ENCODE data around the gene ASCC2. TPM values are rescaled to one million over a fixed set of nuclear protein-coding genes. Genes with fewer than 3 reads are reported as not detected.
"Not testable (repeated sequence)": the region's sequence is repeated elsewhere in the genome, so short reads cannot be mapped to it uniquely, and the experiment has no call there.

ASCC2 gene
- total RNA-seq, 1 donor from 2014 or later: 41.7 TPM

DNA sequence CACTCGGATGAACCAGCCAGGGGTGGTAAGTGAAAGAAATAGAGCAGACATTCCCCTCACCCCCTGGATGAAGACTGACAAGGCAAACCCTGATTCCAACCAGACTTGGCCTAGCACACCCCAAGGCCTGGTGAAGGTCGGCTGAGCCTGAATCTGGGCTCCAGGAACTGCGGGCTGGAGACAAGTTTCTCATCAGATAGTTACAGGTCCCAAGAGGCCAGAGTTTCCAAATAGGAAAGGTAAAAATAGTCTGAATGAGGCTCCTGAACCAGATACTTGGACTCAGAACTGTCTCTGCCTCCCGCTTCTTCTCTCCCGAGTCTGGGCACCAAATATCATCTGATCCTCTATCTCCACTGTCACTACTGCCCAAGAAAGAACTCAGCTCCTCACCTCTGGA, 79.1 kb downstream of the ASCC2 start:
- Histone ChIP-seq H3K4me3 (ENCODE audit: low read depth, low read length) (no peak overlapping the region), H3K36me3 (ENCODE audit: control insufficient read depth, insufficient read depth, low read length) (no peaks in the 10 kb centered on the region), H3K27me3 (ENCODE audit: control insufficient read depth, insufficient read depth, low read length) (no peaks in the 10 kb centered on the region)
- no peak for DNase-seq (ENCODE audit: low read depth)
- TF ChIP-seq, protein P1, sequence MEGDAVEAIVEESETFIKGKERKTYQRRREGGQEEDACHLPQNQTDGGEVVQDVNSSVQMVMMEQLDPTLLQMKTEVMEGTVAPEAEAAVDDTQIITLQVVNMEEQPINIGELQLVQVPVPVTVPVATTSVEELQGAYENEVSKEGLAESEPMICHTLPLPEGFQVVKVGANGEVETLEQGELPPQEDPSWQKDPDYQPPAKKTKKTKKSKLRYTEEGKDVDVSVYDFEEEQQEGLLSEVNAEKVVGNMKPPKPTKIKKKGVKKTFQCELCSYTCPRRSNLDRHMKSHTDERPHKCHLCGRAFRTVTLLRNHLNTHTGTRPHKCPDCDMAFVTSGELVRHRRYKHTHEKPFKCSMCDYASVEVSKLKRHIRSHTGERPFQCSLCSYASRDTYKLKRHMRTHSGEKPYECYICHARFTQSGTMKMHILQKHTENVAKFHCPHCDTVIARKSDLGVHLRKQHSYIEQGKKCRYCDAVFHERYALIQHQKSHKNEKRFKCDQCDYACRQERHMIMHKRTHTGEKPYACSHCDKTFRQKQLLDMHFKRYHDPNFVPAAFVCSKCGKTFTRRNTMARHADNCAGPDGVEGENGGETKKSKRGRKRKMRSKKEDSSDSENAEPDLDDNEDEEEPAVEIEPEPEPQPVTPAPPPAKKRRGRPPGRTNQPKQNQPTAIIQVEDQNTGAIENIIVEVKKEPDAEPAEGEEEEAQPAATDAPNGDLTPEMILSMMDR (IDR thresholded peaks at IDR 0.05; ENCODE audit: insufficient read depth, low read length, poor library complexity, severe bottlenecking): no peak

DNA sequence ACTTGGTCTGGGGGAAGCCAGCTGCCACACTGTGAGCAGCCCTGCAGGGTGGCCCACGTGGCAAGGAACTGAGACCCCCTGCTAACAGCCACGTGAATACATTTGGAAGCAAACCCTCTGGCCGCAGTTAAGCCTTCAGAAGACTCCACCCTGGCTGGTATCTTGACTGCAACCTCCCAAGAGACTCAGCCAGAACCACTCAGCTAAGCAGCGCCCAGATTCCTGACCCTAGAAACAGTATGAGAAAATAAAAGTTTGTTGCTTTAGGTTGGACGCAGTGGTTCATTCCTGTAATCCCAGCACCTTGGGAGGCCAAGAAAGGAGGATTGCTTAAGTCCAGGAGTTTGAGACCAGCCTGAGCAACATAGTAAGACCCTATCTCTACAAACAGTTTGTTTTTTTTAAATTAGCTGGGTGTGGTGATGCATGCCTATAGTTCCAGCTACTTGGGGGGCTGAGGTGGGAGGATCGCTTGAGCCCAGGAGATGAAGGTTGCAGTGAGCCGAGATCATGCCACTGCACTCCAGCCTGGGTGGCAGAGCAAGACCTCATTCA, 79.9 kb downstream of the ASCC2 start:
- Histone ChIP-seq H3K36me3 (ENCODE audit: control insufficient read depth, insufficient read depth, low read length) (no peaks in the 10 kb centered on the region), H3K4me3 (ENCODE audit: low read depth, low read length) (no peak overlapping the region), H3K27me3 (ENCODE audit: control insufficient read depth, insufficient read depth, low read length) (no peaks in the 10 kb centered on the region)
- TF ChIP-seq, protein P1 (IDR thresholded peaks at IDR 0.05; ENCODE audit: insufficient read depth, low read length, poor library complexity, severe bottlenecking): no peak
- DNase-seq (ENCODE audit: low read depth): no peak

DNA sequence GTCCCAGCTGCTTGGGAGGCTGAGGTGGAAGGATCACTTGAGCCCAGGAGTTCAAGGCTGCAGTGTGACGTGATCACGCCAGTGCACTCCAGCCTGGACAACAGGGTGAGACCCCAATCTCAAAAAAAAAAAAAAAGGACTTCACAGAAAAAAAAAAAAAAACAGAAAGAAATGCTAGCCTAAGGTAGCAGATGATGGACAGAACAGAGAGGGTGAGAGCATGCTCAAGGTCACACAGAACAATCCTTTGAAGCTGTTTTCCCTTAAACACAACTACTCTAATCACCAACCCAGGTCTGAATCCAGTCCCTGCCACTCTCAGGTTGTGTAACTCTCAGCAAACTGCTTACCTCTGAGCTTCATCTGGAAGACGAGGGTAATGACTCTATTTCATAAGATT, 81.0 kb downstream of the ASCC2 start:
- H3K36me3 ChIP-seq (ENCODE audit: control insufficient read depth, insufficient read depth, low read length): no peaks in the 10 kb centered on the region
- H3K4me3 ChIP-seq (ENCODE audit: low read depth, low read length): no peak overlapping the region
- no peak for DNase-seq (ENCODE audit: low read depth)
- TF ChIP-seq, protein P1 (IDR thresholded peaks at IDR 0.05; ENCODE audit: insufficient read depth, low read length, poor library complexity, severe bottlenecking): no peak
- H3K27me3 ChIP-seq (ENCODE audit: control insufficient read depth, insufficient read depth, low read length): no peaks in the 10 kb centered on the region

DNA sequence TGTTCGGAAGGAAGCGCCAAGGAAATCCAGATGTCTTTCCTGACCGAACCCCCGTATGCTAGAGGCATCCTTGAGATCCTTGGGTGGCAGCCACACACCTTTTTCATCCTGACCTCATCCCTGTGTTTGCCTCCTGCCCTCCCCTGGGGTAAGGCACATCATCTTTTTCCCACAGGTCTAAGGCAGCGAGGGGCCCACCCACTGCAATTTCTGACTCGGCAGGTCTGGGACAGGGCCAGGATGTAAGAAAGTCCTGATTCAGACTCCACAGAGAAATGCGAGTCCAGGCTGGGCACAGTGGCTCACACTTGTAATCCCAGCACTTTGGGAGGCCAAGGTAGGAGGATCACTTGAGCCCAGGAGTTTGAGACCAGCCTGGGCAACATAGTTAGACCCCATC, 81.7 kb downstream of the ASCC2 start:
- Histone ChIP-seq H3K36me3 (ENCODE audit: control insufficient read depth, insufficient read depth, low read length) (no peaks in the 10 kb centered on the region), H3K27me3 (ENCODE audit: control insufficient read depth, insufficient read depth, low read length) (no peaks in the 10 kb centered on the region), H3K4me3 (ENCODE audit: low read depth, low read length) (no peak overlapping the region)
- no peak for DNase-seq (ENCODE audit: low read depth)
- TF ChIP-seq, protein P1 (IDR thresholded peaks at IDR 0.05; ENCODE audit: insufficient read depth, low read length, poor library complexity, severe bottlenecking): no peak

DNA sequence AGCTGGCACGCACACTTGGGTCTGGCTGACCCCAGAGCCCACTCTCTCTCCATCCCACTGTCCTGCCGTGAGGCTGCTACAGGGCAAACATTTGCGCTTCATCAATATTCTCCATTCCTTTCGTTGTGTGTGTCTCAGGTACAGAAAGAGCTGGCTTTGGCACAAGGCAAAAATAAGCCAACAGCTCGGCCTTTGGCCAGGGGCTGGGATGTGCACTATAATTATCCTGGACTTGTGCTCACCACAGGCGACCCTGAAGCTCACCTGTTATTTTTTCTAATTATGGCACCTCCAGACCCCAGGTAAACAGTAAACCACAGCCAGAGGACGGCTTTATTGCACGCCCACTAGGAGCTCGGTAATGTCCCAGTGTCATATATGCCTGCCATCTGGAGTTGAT, 82.2 kb downstream of the ASCC2 start:
- TF ChIP-seq, protein P1 (IDR thresholded peaks at IDR 0.05; ENCODE audit: insufficient read depth, low read length, poor library complexity, severe bottlenecking): no peak

DNA sequence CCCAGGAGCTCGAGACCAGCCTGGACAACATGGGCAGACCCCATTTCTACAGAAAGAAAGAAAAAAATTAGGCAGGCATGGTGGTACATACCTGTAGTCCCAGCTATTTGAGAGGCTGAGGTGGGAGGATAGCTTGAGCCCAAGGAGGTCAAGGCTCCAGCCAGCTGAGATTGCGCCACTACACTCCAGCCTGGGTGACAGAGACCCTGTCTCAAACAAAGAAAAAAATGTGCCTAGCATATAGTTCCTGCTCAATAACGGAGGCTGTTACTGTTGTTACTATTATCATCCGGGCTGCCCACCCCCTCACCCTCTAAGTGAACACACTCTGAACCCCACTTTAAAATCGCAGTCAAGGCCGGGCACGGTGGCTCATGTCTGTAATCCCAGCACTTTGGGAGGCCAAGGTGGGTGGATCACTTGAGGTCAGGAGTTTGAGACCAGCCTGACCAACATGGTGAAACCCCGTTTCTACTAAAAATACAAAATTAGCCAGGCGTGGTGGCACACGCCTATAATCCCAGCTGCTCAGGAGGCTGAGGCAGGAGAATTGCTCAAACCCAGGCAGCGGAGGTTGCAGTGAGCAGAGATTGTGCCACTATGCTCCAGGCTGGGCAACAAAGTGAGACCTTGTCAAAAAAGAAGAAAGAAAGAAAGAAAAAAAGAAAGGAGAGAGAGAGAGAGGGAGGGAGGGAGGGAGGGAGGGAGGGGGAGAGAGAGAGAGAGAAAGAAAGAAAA, 83.2 kb downstream of the ASCC2 start:
- DNase-seq (ENCODE audit: low read depth); H3K27me3 ChIP-seq (ENCODE audit: control insufficient read depth, insufficient read depth, low read length); H3K36me3 ChIP-seq (ENCODE audit: control insufficient read depth, insufficient read depth, low read length); H3K4me3 ChIP-seq (ENCODE audit: low read depth, low read length): not testable (repeated sequence)

More for the DNA sequence above, 82.2 kb downstream of the ASCC2 start:
- no peak for DNase-seq (ENCODE audit: low read depth)
- Histone ChIP-seq H3K36me3 (ENCODE audit: control insufficient read depth, insufficient read depth, low read length) (no peaks in the 10 kb centered on the region), H3K4me3 (ENCODE audit: low read depth, low read length) (no peak overlapping the region), H3K27me3 (ENCODE audit: control insufficient read depth, insufficient read depth, low read length) (no peaks in the 10 kb centered on the region)

Measured in kidney epithelial cell (primary cell).